Heart left ventricle (tissue), 13 donors: ENCODE data around the gene TERT.

Experiments used
- POLR2A ChIP-seq, 2 donors: fragments of 450-650 bp; IDR thresholded peaks; one replicate each; pipeline ENCODE4 v1.6.1; 2017; ENCODE audit warnings: antibody characterized with exemption in 2 of 2, mild to moderate bottlenecking in 2 of 2, moderate library complexity in 2 of 2
- TF ChIP-seq, protein P1 (sequence below), 12 donors: fragments of 200-600 bp; sonication (generic) in 4 of 12; IDR thresholded peaks; one replicate each; pipeline versions ENCODE4 v1.5.0 to v1.8.0; 2018 to 2022; ENCODE audit warnings: antibody characterized with exemption in 12 of 12, mild to moderate bottlenecking in 5 of 12
- donor health status: ischemic (EF 13 %, LVEDD 7.1; RV severe dilation, severe dysfunction).
- donor health status: DM: no; HTN: yes; CAD: no.
- donor health status: DM: no; HTN: no; CAD: no.
- donor health status: ischemic (EF 25% LVEDD 6.9; RV normal size, moderate dysfunction).
- donor health status: ischemic (EF 25% LVEDD 5.7; RV mildly dilated, moderate dysfunction).
- donor health status: ischemic (EF 35%, LVEDD 5.7; RV mildly dilated, moderate dysfunction).
- donor health status: nonischemic (EF 11% LVEDD 7.7; RV severe dilation, severe dysfunction).
- donor health status: DM: yes; HTN: yes; CAD: no.
- donor health status: PGD.
- donor health status: ischemic (EF 29% LVEDD 5.4; RV normal size, mild dysfunction).
- donor health status: nonischemic (EF 23%, LVEDD 6.1; RV moderate dilation, normal function).

DNA sequence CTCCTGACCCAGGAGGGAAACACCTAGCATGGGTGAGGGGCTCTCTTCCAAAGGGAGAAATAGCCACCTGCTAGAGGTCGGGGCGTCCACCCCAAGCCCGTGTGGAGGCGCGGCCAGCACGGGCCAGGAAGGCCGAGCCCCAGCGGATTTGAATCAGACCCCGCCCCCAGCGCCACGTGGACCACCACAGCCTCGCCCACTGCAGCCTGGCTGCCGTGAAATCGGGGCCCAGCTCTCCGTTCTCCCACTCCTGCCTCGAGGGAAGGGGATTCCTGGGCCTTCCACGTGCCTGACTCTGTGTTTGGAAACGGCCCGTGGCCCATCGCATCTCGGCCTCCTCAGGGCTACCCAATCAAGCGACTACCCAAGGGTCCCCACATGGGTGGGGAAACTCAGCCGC lies 38.1 kb downstream of the TERT start:
- TF ChIP-seq, protein P1, sequence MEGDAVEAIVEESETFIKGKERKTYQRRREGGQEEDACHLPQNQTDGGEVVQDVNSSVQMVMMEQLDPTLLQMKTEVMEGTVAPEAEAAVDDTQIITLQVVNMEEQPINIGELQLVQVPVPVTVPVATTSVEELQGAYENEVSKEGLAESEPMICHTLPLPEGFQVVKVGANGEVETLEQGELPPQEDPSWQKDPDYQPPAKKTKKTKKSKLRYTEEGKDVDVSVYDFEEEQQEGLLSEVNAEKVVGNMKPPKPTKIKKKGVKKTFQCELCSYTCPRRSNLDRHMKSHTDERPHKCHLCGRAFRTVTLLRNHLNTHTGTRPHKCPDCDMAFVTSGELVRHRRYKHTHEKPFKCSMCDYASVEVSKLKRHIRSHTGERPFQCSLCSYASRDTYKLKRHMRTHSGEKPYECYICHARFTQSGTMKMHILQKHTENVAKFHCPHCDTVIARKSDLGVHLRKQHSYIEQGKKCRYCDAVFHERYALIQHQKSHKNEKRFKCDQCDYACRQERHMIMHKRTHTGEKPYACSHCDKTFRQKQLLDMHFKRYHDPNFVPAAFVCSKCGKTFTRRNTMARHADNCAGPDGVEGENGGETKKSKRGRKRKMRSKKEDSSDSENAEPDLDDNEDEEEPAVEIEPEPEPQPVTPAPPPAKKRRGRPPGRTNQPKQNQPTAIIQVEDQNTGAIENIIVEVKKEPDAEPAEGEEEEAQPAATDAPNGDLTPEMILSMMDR (IDR thresholded peaks at IDR 0.05), result no peak
- TF ChIP-seq POLR2A (IDR thresholded peaks at IDR 0.05), result no peak
